Measurements from ENCODE around the gene PPP1R3F. TPM values are rescaled to one million over a fixed set of nuclear protein-coding genes. Genes with fewer than 3 reads are reported as not detected.

Gene PPP1R3F
- total RNA-seq, 2 experiments from 2014 or later, result 5.1 to 5.3 TPM

DNA sequence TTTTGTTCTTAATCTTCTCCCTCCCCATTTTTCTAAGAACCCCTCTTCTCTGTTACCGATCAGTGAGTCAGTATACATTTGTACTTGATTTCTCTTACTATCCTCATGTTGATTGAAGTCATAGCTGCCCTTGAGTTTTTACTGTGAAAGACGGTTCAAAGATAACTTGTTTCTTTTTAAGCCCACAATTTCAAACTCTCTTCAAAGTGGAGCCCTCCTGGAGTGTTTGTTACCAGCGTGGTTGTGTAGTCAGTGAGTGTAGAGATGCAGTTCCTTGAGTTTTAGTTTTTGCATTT lies 7.9 kb downstream of the PPP1R3F start:
- BruUV-seq (replicated peaks), result no TSS peak
- no peak overlapping the region for H3K27ac ChIP-seq (ENCODE audit: low read depth, low read length, poor library complexity, severe bottlenecking)
- H2AFZ ChIP-seq (ENCODE audit: low read length), result no peak overlapping the region
- H3K36me3 ChIP-seq (ENCODE audit: insufficient read depth, low read length), result peaks cover 8% of the 10 kb centered on the region; the same call in 1 of the 2 replicates
- no peaks in the 10 kb centered on the region for H3K9me2 ChIP-seq (ENCODE audit: insufficient read depth, low read length)
- peaks cover 5% of the 10 kb centered on the region; the same call in 1 of the 2 replicates for H3K79me2 ChIP-seq (ENCODE audit: insufficient read depth, low read depth, low read length)
- intact Hi-C loops (cut with micrococcal nuclease; ENCODE audit: unreplicated experiment), result no loop called here
- H3K4me2 ChIP-seq (ENCODE audit: low read length), result no peak overlapping the region
- peaks cover 3% of the 10 kb centered on the region for H3K4me1 ChIP-seq (ENCODE audit: insufficient read depth, low read length, poor library complexity, severe bottlenecking)
- TF ChIP-seq CTCF (conservative IDR thresholded peaks at IDR 0.05; ENCODE audit: low read length) (no peak), EZH2phosphoT487 (IDR thresholded peaks at IDR 0.05; ENCODE audit: borderline replicate concordance, low read depth, low read length) (no peak)
- H4K20me1 ChIP-seq (ENCODE audit: insufficient read depth, low read length), result no peaks in the 10 kb centered on the region
- H3K4me3 ChIP-seq (ENCODE audit: low read depth, low read length, poor library complexity, severe bottlenecking), result no peak overlapping the region
- CTCF ChIA-PET (ENCODE audit: unreplicated experiment), result no interaction called here
- POLR2A ChIA-PET, result no interaction called here
- H3K9me3 ChIP-seq (ENCODE audit: low read length), result no peaks in the 10 kb centered on the region
- no peak for DNase-seq (ENCODE audit: low spot score)

GRCh38 chrX:49278081-49278480 lies 8.5 kb downstream of the PPP1R3F start:
- CTCF ChIA-PET (ENCODE audit: unreplicated experiment), result no interaction called here

DNA sequence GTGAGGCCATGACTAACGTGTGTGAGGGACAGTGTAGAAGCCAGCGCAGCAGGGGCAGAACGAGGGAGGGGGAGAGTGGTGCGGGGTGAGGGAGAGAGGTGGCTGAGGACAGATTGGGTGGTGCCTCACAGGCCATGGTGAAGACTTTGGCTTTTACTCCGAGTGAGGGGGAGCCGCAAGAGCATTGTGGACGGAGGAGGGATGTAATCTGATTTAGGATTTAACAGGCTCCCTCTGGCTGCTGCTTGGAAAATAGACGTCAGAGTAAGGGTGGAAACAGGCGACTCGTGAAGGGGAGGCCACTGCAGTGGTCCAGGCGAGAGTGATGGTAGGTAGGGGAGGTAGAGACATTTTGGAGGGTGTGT lies 13.0 kb downstream of the PPP1R3F start:
- no peak overlapping the region for H3K4me2 ChIP-seq (ENCODE audit: low read length)
- no peaks in the 10 kb centered on the region for H3K79me2 ChIP-seq (ENCODE audit: insufficient read depth, low read depth, low read length)
- H2AFZ ChIP-seq (ENCODE audit: low read length), result no peak overlapping the region
- ChIA-PET CTCF (ENCODE audit: unreplicated experiment) (no interaction called here), POLR2A (interaction anchor here (0.6 kb wide), 1 partner anchor 92 kb away, joined by 4 read pairs; no protein-coding TSS in a partner anchor)
- no peaks in the 10 kb centered on the region for H3K36me3 ChIP-seq (ENCODE audit: insufficient read depth, low read length)
- no peak for TF ChIP-seq CTCF (conservative IDR thresholded peaks at IDR 0.05; ENCODE audit: low read length)
- no peak for TF ChIP-seq EZH2phosphoT487 (IDR thresholded peaks at IDR 0.05; ENCODE audit: borderline replicate concordance, low read depth, low read length)
- H4K20me1 ChIP-seq (ENCODE audit: insufficient read depth, low read length), result no peaks in the 10 kb centered on the region
- no peaks in the 10 kb centered on the region for H3K9me3 ChIP-seq (ENCODE audit: low read length)
- no peak overlapping the region for H3K4me3 ChIP-seq (ENCODE audit: low read depth, low read length, poor library complexity, severe bottlenecking)
- H3K9me2 ChIP-seq (ENCODE audit: insufficient read depth, low read length), result no peaks in the 10 kb centered on the region
- no peak overlapping the region for H3K27ac ChIP-seq (ENCODE audit: low read depth, low read length, poor library complexity, severe bottlenecking)
- intact Hi-C loops (cut with micrococcal nuclease; ENCODE audit: unreplicated experiment), result no loop called here
- H3K4me1 ChIP-seq (ENCODE audit: insufficient read depth, low read length, poor library complexity, severe bottlenecking), result no peaks in the 10 kb centered on the region
- no peak for DNase-seq (ENCODE audit: low spot score)
- BruUV-seq (replicated peaks), result no TSS peak

More at GRCh38 chrX:49278081-49278480, 8.5 kb downstream of the PPP1R3F start:
- no peak overlapping the region for H3K4me3 ChIP-seq (ENCODE audit: low read depth, low read length, poor library complexity, severe bottlenecking)
- H3K9me2 ChIP-seq (ENCODE audit: insufficient read depth, low read length), result no peaks in the 10 kb centered on the region
- no peak overlapping the region for H3K4me2 ChIP-seq (ENCODE audit: low read length)
- BruUV-seq (replicated peaks), result no TSS peak
- no peak overlapping the region for H2AFZ ChIP-seq (ENCODE audit: low read length)
- H3K9me3 ChIP-seq (ENCODE audit: low read length), result no peaks in the 10 kb centered on the region
- no peaks in the 10 kb centered on the region for H3K4me1 ChIP-seq (ENCODE audit: insufficient read depth, low read length, poor library complexity, severe bottlenecking)
- H4K20me1 ChIP-seq (ENCODE audit: insufficient read depth, low read length), result no peaks in the 10 kb centered on the region
- intact Hi-C loops (cut with micrococcal nuclease; ENCODE audit: unreplicated experiment), result no loop called here
- peaks cover 7% of the 10 kb centered on the region; the same call in 1 of the 2 replicates for H3K36me3 ChIP-seq (ENCODE audit: insufficient read depth, low read length)
- TF ChIP-seq CTCF (conservative IDR thresholded peaks at IDR 0.05; ENCODE audit: low read length) (no peak), EZH2phosphoT487 (IDR thresholded peaks at IDR 0.05; ENCODE audit: borderline replicate concordance, low read depth, low read length) (no peak)
- POLR2A ChIA-PET, result no interaction called here
- no peak for DNase-seq (ENCODE audit: low spot score)
- H3K27ac ChIP-seq (ENCODE audit: low read depth, low read length, poor library complexity, severe bottlenecking), result no peak overlapping the region
- no peaks in the 10 kb centered on the region for H3K79me2 ChIP-seq (ENCODE audit: insufficient read depth, low read depth, low read length)

Measured in OCI-LY7 (cell line).